ENCODE measurements around the gene ZNF497.
"Not testable (repeated sequence)": the region's sequence is repeated elsewhere in the genome, so short reads cannot be mapped to it uniquely, and the experiment has no call there.

Gene ZNF497

GRCh38 chr19:58311345-58311865 lies 51.1 kb downstream of the ZNF497 start:
- ChIA-PET CTCF (interaction anchor here (0.6 kb wide), 2 partner anchors 83 to 125 kb away, joined by 3 to 4 read pairs; partner anchors contain the start of gene ZNF544), POLR2A (ENCODE audit: low non-redundant PET) (no interaction called here)
- DNase-seq (ENCODE audit: low spot score) = no peak
- H3K27ac ChIP-seq = no peak overlapping the region
- no peak for TF ChIP-seq CTCF (conservative IDR thresholded peaks at IDR 0.05; ENCODE audit: low read depth)

GRCh38 chr19:58310685-58311084 lies 51.9 kb downstream of the ZNF497 start:
- CTCF ChIA-PET = interaction anchor here (0.6 kb wide), 1 partner anchor 82 kb away, joined by 3 read pairs; the partner anchor contains the start of gene ZNF544

DNA sequence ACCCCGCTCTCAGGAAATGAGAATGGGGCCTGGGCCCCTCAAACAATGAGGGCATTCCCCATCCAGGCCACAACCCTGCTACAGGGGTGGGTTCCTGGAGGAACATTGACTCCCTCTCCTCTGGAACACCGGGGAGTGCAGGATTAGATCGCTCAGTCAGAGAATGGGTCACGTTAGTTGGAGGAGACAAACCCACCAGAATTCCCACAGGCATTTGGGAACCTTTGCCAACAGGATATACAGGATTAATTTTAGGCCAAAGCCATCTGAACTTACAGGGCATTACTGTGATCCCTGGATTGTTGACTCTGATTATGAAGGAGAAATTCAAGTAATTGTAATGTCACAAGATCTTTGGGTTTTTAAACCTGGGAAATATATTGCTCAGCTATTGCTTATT lies 54.8 kb downstream of the ZNF497 start:
- H3K27ac ChIP-seq = no peak overlapping the region
- TF ChIP-seq CTCF (conservative IDR thresholded peaks at IDR 0.05; ENCODE audit: low read depth) = no peak
- ChIA-PET CTCF (no interaction called here), POLR2A (ENCODE audit: low non-redundant PET) (no interaction called here)
- DNase-seq (ENCODE audit: low spot score) = no peak

More at GRCh38 chr19:58310685-58311084, 51.9 kb downstream of the ZNF497 start:
- H3K27ac ChIP-seq; DNase-seq (ENCODE audit: low spot score); POLR2A ChIA-PET (ENCODE audit: low non-redundant PET): not testable (repeated sequence)
- peak; percentile 26; the same call in 1 of the 2 replicates for TF ChIP-seq CTCF (conservative IDR thresholded peaks at IDR 0.05; ENCODE audit: low read depth)

- ChIA-PET CTCF (no interaction called here), POLR2A (ENCODE audit: low non-redundant PET) (interaction anchor here (0.6 kb wide), 1 partner anchor 15 kb away, joined by 3 read pairs; no protein-coding TSS in a partner anchor)
- DNase-seq (ENCODE audit: low spot score) = no peak
- TF ChIP-seq CTCF (conservative IDR thresholded peaks at IDR 0.05; ENCODE audit: low read depth) = no peak
- peak overlapping the region; percentile 73 for H3K27ac ChIP-seq
These were observed 56.6 kb downstream of the ZNF497 start for GRCh38 chr19:58305932-58306323.

DNA sequence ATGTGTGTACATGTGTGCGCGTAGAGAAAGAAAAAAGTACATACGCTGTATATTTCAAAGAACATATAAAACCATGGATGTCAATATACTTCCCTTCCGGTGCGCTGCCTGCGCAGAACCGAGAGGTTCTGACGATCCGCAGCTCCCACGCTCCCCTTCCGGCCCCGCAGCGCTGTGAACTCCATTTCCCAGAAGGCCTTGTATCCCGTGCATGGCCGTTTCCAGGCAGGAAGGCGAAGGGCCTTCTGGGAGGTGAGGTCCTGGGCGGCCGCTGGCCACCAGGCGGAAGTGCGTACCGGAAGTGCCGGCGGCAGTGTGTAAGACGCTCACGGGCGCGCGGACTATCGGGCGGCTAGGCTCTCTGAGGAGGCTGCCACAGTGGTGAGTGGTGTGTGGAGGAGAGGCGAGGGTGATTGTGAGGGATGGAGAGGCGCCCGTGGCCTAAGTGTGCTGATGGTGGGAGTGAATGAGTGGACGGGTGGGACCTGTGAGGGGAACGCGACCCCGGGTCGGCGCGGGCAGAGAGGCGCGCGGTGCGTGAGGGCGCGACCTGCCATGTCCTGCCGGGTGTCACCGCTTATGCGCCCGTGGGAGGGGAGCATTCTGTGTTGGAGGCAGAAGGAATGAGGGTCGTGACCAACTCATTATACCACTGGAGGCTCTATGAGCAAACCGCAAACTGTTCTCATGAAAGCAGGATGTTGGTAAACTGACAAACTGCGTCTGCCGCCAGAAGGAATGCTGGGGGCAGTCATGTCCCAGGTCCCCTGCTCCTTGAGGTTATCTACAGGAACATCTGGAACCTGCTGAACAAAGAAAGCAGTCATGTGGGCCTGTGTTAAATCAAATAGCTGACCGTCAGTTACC lies 57.3 kb downstream of the ZNF497 start, which contains the start of gene ERVK3-1:
Gene ERVK3-1 (plus strand): TSS at position 313 of the 867 bp plus-strand sequence. CDS start 6,792 bp downstream, outside the sequence.
- ChIA-PET CTCF (no interaction called here), POLR2A (ENCODE audit: low non-redundant PET) (no interaction called here)

GRCh38 chr19:58304748-58305064 lies 57.8 kb downstream of the ZNF497 start:
- TF ChIP-seq CTCF (conservative IDR thresholded peaks at IDR 0.05; ENCODE audit: low read depth) = no peak
- H3K27ac ChIP-seq = peak overlapping the region; percentile 73
- ChIA-PET CTCF (no interaction called here), POLR2A (ENCODE audit: low non-redundant PET) (no interaction called here)
- no peak for DNase-seq (ENCODE audit: low spot score)

More for the DNA sequence above, 57.3 kb downstream of the ZNF497 start, which contains the start of gene ERVK3-1:
- TF ChIP-seq CTCF (conservative IDR thresholded peaks at IDR 0.05; ENCODE audit: low read depth) = no peak
- DNase-seq (ENCODE audit: low spot score) = peak; percentile 96
- H3K27ac ChIP-seq = peak within 1 kb of the TSS; percentile 73
